SKM-1 treated with dmso at 0.1 percent for 144 hours (cell line): ENCODE data around the gene PRRC2C.
A peak's percentile ranks its signal among the peaks of the same experiment; 100 is the strongest.
"Not testable (repeated sequence)": the region's sequence is repeated elsewhere in the genome, so short reads cannot be mapped to it uniquely, and the experiment has no call there.

Source experiments
- DNase-seq: peaks from one replicate; lab custom pipeline; 2025; ENCODE audit not compliant: unreplicated experiment; lab: John Stamatoyannopoulos, UW

Gene PRRC2C

GRCh38 chr1:171581766-171582165 is 96.4 kb downstream of the PRRC2C start:
- DNase-seq: no peak

DNA sequence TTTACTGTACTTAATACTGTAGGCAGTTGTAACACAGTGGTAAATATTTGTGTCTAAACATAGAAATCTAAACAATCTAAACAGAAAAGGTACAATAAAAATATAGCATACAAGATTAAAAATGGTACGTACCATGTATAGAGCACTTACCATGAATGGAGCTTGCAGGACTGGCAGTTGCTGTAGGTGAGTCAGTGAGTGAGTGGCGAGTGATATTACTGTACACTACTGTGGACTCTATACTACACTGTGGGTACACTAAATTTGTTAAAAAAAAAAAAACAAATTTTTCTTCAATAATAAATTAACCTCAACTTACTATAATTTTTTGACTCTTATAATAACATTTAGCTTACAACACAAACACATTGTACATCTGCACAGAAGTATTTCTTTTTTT is 97.3 kb downstream of the PRRC2C start:
- no peak for DNase-seq

DNA sequence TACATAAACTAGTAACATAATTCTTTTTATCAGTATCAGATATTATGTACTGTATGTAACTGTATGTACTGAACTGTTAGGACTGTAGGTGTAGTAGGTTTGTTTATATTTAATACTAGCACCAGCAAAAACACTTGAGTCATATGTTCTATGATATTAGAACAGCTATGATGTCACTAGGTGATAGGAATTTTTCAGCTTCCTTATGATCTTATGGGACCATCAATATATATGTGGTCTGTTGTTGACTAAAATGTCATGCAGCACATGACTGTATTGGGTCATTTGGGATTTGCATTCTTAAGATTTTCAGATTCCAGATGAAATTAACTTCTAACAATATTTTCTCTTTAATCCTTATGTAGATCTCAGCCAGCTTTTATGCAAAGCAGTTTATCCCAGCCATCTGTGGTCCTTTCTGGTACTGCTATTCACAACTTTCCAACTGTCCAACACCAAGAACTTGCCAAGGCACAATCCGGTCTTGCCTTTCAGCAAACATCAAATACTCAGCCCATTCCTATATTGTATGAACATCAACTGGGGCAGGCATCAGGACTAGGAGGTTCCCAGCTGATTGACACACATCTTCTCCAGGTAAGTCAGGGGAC is 98.4 kb downstream of the PRRC2C start:
- DNase-seq: no peak

DNA sequence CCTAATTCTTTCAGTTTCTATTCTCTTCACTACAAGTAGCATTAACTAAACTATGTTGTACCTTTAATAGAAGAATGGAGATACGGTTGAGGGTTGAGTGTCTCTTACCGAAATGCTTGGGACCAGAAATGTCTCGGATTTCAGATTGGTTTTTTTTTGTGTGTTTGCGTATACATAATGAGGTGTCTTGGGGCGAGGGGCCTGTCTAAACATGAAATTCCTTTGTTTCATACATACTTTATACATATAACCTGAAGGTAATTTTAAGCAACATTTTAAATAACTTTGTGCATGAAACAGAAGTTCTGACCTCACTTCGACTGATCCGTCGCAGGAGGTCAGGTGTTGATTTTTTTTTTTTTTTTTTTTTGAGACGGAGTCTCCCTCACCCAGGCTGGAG is 100.4 kb downstream of the PRRC2C start:
- no peak for DNase-seq

GRCh38 chr1:171588230-171588629 is 102.9 kb downstream of the PRRC2C start:
- no peak for DNase-seq

- DNase-seq: no peak
Measured at GRCh38 chr1:171590022-171590421, 104.7 kb downstream of the PRRC2C start.

GRCh38 chr1:171595324-171595723 is 110.0 kb downstream of the PRRC2C start:
- DNase-seq: no peak

DNA sequence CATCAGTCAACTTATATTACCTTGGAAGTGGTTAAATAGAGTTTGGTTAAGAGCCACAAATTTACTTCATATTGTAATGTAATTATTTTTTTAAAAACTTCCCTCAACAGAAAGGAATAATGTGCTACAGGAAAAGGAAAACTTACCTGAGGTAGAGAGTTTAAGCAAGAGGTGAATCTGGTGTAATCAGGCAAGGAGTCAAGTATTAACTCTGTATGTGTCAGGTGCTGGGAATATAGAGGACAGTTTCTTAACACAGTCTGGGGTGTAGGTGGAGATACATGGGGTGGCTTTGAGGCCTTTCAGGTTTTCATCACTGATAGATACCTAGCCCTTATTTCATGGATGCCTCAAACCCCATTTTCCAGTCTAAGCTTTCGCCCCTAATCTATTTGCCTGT is 110.8 kb downstream of the PRRC2C start:
- no peak for DNase-seq

GRCh38 chr1:171596705-171597104 is 111.4 kb downstream of the PRRC2C start:
- no peak for DNase-seq

GRCh38 chr1:171597203-171597602 is 111.9 kb downstream of the PRRC2C start:
- no peak for DNase-seq

GRCh38 chr1:171600310-171600709 is 115.0 kb downstream of the PRRC2C start:
- not testable (repeated sequence) for DNase-seq

- DNase-seq: no peak
Measured at GRCh38 chr1:171600862-171601261, 115.5 kb downstream of the PRRC2C start.

DNA sequence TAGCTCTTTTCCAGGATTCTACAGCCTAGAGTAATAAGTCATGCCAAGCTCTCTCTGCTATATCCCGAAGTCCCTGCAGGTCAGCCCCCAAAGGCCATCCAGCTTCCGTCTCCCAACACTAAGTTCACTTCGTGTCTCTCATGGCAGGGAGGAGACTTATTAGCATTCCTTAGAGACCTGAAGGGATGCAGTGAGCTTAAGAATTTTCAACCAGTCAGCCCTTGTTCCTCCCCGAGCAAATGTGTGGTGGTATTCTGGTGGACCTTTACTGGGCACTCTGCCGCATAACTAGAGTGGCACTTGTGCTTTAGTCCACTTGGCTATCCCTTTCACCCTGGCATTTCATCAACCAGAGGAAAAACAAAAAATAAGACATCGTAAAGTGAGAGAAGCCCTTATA is 117.7 kb downstream of the PRRC2C start:
- not testable (repeated sequence) for DNase-seq

GRCh38 chr1:171606402-171606941 is 121.1 kb downstream of the PRRC2C start:
- no peak for DNase-seq

GRCh38 chr1:171610385-171610784 is 125.1 kb downstream of the PRRC2C start:
- DNase-seq: peak; percentile 83

GRCh38 chr1:171611306-171611705 is 126.0 kb downstream of the PRRC2C start:
- DNase-seq: no peak

DNA sequence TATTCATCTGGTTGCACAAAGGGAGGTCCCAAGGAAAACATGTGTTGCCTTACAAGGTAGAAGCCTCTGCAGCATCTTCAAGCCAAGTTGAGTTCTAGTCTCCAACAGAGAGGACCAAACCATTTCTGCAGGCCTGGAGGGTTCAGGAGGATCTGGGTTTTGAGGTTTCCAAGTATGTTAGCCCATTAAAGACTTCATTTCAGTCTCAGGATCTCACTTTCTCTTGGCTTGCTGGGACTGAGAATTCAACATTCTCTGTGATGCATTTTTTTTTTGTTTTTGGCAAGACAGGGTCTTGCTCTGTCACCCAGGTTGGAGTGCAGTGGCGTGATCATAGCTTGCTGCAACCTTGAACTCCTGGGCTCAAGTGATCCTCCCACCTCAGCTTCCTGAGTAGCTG is 128.0 kb downstream of the PRRC2C start:
- no peak for DNase-seq

DNA sequence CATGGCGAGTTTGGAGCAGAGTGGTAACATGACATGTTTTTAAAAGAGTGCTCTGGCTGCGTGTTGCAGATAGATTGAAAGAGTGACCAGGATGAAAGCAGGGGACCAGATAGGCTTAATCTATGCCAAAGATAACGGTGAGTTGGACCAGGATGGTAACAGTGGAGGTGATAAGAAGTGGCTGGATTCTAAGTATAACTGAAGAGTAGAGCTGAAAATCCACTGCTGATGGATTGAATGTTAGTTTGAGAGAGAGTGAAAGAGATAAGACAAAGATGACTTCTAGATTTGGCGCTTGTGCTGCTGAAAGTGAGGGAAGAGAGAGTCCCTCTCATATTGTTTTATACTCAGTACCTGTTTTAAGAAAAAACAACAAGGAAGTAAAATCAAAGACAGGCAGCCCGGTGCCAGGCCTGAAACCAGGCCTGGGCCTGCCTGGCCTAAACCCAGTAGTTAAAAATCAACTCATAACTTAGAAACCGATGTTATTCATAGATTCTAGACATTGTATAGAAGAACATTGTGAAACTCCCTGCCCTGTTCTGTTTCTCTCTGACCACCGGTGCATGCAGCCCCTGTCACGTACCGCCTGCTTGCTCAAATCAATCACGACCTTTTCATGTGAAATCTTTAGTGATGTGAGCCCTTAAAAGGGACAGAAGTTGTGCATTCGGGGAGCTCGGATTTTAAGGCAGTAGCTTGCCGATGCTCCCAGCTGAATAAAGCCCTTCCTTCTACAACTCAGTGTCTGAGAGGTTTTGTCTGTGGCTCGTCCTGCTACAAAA is 130.0 kb downstream of the PRRC2C start:
- not testable (repeated sequence) for DNase-seq

- DNase-seq: no peak
Measured at GRCh38 chr1:171616586-171616985, 131.3 kb downstream of the PRRC2C start.

DNA sequence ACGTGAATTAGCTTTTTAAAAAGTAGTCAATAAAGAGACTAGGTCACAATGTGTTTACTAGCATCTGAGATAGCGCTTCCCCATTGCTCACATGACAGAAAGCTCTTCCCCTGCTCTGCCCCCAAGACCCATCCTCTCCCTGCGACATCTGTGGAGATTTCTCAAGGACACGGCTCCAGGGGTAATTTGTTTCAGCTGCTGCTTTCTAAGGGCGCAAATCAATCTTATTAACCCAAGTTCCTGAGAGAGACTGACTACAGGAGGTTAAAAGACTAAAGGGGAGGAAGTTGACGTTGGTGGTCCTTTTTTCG is 136.8 kb downstream of the PRRC2C start, which contains the start of gene MYOCOS:
Gene MYOCOS, plus strand, starts transcription at position 92 of the 311 bp plus-strand sequence. CDS start 1,641 bp downstream, outside the sequence.
- DNase-seq: no peak

- no peak for DNase-seq
Measured at GRCh38 chr1:171623651-171624331, 138.5 kb downstream of the PRRC2C start.

GRCh38 chr1:171625225-171625624 is 139.9 kb downstream of the PRRC2C start:
- no peak for DNase-seq
